ENCODE data around the gene TSPAN18.

DNA sequence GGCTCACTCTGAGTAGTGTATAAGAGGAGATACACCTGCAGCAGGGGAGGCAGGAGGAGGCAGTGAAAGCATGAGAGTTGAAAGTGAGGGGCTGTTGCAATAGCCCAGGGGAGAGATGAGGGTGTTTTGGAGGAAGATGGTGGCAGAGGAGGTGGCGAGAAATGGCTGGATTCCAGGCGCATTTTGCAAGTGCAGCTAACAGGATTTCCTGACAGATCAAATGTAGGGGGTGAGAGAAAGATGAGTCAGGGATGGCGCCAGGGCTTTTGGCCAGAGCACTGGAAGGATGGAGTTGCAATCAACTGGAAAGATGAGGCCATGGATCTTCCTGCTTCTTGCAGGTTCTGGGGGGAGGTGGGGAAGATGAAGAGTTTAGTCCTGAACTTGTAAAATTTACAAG lies 16.8 kb upstream of the TSPAN18 start:
- TF ChIP-seq, protein P1, sequence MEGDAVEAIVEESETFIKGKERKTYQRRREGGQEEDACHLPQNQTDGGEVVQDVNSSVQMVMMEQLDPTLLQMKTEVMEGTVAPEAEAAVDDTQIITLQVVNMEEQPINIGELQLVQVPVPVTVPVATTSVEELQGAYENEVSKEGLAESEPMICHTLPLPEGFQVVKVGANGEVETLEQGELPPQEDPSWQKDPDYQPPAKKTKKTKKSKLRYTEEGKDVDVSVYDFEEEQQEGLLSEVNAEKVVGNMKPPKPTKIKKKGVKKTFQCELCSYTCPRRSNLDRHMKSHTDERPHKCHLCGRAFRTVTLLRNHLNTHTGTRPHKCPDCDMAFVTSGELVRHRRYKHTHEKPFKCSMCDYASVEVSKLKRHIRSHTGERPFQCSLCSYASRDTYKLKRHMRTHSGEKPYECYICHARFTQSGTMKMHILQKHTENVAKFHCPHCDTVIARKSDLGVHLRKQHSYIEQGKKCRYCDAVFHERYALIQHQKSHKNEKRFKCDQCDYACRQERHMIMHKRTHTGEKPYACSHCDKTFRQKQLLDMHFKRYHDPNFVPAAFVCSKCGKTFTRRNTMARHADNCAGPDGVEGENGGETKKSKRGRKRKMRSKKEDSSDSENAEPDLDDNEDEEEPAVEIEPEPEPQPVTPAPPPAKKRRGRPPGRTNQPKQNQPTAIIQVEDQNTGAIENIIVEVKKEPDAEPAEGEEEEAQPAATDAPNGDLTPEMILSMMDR (IDR thresholded peaks at IDR 0.05 in 2 of 3, conservative IDR thresholded peaks at IDR 0.05 in 1 of 3; ENCODE audit: borderline replicate concordance in 1 of 3, insufficient read depth in 1 of 3, low read depth in 2 of 3, low read length in 2 of 3), result no peak
- TF ChIP-seq CEBPB (IDR thresholded peaks at IDR 0.05; ENCODE audit: low read depth) (no peak), POLR2A (IDR thresholded peaks at IDR 0.05; ENCODE audit: borderline replicate concordance, extremely low read depth, insufficient read depth, insufficient read length) (no peak), ZFX (IDR thresholded peaks at IDR 0.05) (no peak), SRF (IDR thresholded peaks at IDR 0.05; ENCODE audit: low read depth) (no peak), SP1 (IDR thresholded peaks at IDR 0.05; ENCODE audit: low read depth) (no peak), EZH2 (IDR thresholded peaks at IDR 0.05) (no peak), ZNF274 (IDR thresholded peaks at IDR 0.05; ENCODE audit: low read depth, low read length) (no peak), POLR2AphosphoS5 (IDR thresholded peaks at IDR 0.05; ENCODE audit: low read depth, low read length) (no peak), FOSL1 (IDR thresholded peaks at IDR 0.05; ENCODE audit: low read depth) (no peak), RAD21 (IDR thresholded peaks at IDR 0.05; ENCODE audit: low read depth) (no peak), EZH2phosphoT487 (IDR thresholded peaks at IDR 0.05; ENCODE audit: borderline replicate concordance) (no peak)
- TF ChIP-seq, protein P2, sequence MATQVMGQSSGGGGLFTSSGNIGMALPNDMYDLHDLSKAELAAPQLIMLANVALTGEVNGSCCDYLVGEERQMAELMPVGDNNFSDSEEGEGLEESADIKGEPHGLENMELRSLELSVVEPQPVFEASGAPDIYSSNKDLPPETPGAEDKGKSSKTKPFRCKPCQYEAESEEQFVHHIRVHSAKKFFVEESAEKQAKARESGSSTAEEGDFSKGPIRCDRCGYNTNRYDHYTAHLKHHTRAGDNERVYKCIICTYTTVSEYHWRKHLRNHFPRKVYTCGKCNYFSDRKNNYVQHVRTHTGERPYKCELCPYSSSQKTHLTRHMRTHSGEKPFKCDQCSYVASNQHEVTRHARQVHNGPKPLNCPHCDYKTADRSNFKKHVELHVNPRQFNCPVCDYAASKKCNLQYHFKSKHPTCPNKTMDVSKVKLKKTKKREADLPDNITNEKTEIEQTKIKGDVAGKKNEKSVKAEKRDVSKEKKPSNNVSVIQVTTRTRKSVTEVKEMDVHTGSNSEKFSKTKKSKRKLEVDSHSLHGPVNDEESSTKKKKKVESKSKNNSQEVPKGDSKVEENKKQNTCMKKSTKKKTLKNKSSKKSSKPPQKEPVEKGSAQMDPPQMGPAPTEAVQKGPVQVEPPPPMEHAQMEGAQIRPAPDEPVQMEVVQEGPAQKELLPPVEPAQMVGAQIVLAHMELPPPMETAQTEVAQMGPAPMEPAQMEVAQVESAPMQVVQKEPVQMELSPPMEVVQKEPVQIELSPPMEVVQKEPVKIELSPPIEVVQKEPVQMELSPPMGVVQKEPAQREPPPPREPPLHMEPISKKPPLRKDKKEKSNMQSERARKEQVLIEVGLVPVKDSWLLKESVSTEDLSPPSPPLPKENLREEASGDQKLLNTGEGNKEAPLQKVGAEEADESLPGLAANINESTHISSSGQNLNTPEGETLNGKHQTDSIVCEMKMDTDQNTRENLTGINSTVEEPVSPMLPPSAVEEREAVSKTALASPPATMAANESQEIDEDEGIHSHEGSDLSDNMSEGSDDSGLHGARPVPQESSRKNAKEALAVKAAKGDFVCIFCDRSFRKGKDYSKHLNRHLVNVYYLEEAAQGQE (IDR thresholded peaks at IDR 0.05; ENCODE audit: low read depth), result no peak

All from HCT116 (cell line).